NCI-H1105 (cell line): ENCODE data around the gene E2F6.

ENCODE experiments used
- DNase-seq: peaks from one replicate; lab custom pipeline; 2025; lab: John Stamatoyannopoulos, UW

The E2F6 gene

DNA sequence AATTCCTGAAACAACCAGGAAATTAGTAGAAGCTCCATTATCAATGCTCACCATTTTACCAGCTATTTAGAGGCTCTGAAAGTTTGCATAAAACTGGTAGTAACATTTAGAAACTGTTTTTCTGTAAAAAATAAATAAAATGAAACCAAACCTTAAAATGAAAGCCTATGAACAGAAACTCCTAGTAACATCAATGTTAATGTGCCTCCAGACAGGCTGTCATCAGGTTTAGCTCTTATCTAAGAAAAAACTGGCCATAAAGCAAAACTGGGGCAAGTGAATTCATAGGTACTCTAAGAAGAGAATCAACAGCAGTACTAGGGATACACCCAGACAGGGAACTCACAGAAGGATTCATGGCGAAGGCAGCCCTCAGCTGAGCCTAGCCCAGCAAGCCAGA, 8.0 kb downstream of the E2F6 start:
- DNase-seq: no peak

DNA sequence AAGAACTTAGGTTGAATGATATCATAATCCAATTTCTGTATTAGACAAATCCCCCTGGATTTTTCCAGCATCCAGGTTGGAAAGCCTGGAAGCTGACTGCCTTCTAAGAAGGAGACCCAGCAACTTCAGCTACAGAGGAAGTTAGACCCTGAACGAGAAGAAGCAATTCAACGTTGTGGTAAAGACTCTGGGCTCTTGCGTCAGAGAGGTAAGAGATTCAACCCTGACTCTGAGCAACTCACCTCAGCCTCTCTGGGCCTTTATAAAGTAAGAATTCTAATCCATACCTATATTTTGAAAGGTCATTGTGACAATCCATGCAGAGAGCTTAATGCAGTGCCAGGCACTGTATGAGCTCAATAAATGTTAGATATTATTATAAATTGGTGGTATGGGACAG, 9.7 kb downstream of the E2F6 start:
- DNase-seq: no peak

DNA sequence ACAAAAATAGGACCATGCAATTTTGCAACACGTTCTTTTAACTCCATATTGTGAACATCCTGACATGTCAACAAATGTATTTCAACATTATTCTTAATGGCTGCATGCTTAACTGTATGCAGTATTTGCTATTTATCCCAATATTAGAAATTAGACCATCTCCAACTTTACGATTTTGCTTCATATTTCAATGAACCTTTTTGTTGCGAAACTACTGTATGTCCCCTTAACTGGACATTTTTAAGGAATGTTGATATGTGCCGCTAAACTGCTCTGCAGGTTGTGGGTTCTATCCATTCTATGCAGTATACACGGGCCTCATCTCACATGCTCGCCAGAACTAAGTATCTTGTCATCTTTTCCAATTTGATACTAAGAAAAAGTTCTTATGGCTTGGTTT, 11.1 kb downstream of the E2F6 start:
- no peak for DNase-seq

DNA sequence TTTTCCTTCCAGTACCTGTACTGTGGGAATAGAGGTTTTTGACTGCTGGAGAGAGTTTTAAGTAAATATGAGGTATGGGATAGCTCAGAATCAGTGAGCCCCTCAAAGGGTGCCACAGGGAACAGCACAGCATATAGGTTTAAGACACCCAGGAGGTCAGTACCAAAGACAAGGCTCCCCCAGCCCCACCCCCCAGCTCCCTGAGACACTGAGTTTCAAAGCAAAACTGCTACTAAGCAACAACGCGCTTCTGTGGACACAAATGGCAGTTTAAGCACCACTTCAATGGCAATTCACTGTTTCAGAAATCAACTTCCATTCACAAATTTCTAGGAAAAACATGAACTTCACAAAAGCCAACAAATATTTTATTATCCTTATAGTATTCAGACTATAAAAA, 15.2 kb downstream of the E2F6 start:
- no peak for DNase-seq

DNA sequence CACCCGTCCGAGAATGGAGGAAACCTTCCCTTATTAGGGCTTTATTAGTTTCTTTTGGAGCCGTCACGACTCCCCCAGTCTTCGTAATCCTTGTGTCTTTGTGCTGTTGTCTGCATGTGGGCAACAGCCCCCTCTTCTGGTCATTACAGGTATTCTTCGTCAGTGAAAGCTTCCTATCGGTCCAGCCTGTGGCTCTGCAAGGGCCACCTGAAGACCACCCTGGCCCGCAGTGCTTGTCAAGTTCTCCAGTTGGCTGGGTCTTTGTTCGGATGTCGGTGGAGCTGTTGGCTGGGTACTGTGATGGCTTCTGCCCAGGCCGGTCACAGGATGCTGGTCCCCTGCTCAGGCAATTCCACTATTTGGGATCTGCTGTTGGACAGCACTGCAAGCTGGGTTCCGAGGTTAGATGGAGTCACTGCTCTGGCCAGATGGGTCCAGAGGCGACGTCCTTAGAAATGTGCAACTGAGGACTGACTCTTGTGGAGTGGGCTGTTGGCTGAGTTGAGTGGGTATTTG, 19.2 kb downstream of the E2F6 start:
- peak; percentile 1 for DNase-seq

DNA sequence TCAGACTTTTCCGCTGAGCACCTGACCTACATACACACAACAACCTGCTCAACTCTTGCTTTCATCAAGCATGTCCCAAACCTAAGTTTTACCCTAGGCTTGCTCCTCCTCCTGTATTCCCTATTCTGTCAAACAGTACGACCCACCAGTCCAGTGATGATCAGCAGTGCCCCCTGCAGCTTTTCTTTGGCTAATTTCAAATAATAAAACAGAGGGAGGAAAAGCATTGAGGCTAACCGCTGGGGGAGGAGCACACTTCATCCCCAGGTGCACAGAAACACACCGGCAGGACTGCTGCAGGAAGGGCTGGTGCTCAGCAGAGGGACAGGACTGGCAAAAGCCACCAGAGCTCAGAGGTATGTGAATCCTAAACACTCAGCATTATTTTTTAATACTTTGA, 21.2 kb downstream of the E2F6 start:
- no peak for DNase-seq

DNA sequence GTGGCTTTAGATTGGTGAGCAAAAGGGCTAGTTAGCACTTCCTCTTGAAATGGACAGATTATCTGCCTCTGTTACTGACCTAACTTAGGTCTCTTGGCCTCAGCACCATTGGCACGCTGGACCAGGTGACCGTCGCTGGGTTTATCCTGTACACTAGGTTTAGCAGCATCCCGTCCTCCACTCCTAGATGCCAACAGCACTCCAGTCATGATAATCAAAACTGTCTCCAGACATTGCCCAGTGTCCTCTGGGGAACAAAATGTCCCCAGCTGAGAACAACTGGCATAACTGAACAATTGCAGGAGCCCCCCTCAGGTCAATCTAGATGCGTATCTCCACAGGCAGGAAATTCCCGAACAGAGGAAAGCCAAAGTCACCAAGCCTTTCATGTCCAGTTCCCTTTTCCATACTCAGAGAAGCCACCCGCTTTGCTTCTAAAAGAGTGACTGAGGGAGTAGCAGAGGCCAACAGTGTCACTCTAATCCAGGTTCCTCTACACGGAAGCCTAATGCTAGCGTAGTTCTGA, 27.3 kb downstream of the E2F6 start:
- DNase-seq: no peak

DNA sequence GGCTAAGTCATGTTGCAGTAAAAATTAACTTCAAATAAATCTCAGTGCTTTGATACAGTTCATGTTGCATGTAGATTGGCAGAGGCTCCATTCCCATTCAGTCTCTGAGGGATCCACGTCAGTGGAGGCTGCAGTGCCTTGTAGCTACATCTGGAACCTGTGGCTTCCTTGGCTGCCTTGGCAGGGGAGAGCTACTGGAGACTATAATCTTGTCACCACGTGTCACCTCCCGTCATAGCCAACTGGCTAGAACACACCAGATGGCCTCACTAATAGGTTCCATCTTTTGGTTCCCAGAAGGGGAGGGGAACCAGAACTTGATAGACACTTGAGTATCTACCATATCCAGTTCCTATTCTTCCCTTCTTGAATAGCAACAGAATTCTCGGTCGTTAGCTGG, 28.4 kb downstream of the E2F6 start:
- no peak for DNase-seq

DNA sequence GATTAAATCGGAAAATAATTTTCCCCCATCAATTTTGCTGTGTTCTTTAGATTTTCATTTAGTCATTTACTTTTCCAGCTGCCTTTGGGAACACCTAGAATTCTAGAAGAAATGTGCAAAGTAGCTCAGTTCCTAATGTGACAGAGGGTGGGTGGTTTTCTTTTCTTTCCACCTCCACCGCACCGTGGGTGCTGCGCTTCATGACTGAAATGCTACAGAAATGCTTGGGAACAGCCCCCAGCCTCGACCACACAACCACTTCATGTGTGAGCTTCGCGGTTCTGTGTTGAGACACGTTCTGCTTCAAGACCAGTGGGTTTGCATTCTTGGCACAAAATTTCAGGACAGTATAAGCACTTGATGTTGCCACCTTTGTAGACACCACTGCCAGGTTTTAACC, 30.9 kb downstream of the E2F6 start:
- DNase-seq: no peak

DNA sequence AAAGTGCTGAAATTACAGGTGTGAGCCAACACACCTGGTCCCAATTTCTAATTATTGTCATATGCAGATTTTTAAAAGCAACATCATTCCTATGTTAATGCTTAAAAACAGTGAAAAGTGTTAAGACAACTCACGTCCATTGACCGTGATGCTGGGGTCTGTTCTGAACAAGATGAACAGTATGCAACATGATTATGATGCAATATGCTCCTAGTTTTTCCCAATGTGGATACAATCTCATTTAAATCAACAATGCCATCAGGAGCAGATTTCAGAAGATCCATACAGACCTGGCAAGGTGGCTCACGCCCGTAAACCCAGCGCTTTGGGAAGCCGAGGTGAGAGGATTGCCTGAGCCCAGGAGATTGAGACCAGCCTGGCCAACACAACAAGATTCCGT, 31.5 kb downstream of the E2F6 start:
- no peak for DNase-seq

DNA sequence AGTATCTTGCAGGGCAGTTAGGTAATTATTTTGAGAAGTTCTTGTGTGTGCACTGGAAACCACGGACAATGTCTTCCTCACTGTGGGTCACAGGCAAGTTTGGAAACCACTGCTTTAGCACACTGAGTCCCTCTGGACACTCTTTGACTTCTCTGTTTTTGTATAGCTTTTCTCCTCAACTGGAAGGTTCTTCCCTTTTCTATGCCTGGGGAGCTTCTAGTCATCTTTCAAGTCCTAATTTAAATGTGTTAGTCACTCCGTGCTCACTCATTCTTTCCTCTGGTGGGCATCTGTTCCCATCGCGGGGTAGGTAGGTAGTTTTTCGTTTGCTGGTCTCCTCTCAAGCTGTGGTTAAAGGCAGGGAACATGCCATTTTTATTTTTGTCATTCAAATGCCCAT, 32.1 kb downstream of the E2F6 start:
- DNase-seq: no peak

DNA sequence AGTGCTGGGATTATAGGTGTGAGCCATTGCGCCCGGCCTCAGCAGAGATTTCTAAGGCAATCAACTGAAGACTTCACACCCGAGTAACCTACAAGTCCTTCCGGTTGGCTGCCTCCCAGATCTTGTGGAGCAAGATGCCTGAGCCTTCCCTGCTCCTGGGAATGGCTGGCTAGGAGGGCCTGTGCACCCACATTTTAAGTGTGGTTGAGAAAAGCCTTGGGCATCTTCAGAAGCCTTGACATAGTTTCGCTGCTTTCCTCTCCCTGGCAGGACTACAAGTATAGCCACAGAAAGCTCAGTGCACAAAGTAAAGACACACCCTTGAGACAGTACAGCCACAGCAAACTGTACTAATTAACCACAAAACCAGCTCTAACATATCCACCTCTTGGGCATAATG, 35.2 kb downstream of the E2F6 start:
- DNase-seq: no peak

DNA sequence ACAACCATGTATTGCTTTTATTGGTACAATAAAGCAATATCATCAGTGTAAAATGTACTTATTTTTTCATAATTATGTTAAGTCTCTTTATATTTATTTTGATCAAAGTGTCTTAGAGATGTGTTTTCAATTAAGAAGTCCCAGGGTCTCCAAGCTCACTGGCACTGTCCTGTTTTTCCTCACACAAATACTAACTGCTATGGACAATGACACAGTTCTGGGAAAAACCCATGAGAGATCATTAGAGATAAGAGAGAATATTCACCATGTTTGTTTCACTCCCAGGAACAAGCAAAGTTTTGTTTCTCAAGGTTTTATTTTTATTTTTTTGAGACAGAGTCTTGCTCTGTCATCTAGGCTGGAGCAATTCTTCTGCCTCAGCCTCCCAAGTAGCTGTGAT, 38.7 kb downstream of the E2F6 start:
- no peak for DNase-seq

DNA sequence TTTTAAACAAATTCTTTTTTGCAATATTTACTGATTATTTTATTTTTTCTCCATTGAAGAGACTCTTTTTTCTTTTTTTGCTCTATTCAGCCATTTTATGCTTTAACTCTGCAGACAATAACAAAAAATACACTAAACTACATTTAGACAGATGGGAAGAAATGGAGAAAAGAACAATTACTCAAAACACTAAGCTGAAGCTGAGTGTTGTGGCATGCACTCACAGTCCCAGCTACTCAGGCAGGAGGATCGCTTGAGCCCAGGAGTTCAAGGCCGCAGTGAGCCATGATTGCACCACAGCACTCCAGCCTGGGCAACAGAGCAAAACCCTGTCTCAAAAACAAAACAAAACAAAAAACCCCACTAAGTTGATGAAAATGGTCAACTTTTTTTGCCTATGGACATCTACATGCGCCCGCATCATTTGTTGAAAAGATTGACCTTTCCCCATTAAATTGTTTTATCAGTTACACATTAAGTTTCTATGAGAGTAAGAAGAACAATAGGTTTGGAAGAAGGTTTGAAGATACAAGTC, 43.0 kb downstream of the E2F6 start:
- DNase-seq: no peak

DNA sequence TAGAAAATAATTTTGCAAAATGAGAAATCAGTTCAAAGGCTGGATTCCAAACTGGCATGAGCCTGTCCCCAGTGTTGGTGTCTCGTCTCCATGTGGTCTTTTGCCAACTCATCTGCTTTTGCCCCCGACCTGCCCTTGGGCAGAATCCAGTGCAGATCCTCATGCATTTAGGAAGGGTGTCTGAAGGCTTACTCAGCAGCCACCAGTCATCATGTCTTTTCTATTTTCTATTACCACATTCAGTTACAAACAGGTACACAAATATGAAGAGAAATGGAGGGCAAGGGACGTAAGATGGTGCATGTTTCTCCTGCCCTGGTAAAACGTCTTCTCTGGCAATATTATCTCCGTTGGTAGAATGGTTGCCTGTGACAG, 43.5 kb downstream of the E2F6 start:
- DNase-seq: no peak

DNA sequence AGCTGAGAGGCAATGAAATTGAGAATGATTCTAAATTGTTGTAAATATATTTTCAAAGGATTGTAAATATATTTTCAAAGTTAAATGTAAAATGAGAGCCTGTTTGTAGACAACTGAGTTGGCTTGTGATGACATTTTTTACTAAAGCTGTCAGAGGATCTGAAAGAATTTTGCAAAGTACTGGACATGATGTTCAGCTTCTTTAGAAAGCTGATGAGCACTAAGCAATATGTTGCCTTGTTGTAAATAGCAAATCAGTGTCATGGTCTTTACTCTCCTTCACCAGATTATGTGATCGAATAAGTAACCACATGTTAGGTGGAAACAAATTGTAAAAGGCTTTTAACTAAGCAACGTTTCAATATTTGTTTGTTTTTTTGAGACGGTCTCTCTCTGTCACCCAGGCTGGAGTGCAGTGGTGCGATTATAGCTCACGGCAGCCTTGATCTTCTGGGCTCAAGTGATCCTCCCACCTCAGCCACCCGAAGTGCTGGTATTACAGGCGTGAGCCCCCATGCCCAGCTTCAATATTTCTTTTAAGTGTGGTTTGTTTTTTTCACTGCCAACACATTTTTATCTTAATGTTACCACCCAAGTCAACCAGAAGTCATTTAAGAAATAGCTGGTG, 44.0 kb downstream of the E2F6 start:
- no peak for DNase-seq

DNA sequence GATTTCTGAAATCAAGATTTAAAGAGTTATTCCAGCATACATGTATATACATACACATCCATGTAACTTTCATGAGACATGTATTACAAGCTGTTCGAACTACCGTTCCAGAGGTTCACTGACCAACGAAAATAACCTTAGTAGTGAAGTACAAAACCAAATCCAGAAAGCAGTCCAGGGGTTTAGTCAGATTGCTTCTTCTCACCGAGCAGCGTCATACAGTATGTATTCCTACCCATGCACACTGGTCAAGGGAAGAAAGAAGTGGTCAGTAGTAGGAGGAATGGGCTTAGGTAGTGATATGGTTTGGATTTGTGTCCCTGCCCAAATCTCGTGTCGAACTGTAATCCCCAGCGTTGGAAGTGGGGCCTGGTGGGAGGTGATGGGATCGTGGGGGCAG, 45.3 kb downstream of the E2F6 start:
- no peak for DNase-seq

DNA sequence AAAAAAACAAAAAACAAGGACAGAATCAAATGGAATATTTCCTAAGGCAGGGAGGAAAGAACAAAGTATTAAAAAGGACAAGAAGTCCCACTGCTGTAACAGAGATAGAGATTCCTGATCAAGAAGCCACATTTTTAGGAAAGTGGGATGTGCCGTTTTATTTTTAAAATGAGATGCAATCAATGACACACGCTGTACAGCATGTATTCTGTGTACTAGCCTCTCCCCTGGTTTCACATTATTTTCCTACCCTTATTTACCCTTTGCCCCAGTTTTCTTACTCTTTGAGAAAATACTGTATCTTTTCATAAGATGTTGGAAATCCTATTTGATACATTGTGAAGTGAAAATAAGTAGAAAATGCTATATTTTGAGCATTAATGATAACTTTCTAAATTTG, 45.8 kb downstream of the E2F6 start:
- no peak for DNase-seq

DNA sequence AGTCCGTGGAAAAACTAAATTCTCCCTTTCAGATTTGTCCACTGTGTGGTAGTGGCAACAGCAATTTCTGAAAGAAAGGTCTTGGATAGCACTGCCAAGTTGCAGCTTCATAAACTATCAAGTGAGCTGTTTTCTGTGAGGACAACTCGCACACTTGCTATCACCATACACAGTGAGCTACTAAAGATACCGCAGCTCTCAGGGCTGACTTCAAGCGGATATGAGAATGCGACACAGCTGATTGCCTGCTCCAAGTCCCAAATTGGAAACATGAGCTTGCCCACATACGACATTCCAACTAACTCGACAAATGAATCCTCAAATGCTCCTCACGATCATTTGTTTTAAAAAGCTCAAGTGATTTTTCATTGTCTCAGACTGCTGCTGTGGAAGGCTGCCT, 46.2 kb downstream of the E2F6 start:
- DNase-seq: no peak

DNA sequence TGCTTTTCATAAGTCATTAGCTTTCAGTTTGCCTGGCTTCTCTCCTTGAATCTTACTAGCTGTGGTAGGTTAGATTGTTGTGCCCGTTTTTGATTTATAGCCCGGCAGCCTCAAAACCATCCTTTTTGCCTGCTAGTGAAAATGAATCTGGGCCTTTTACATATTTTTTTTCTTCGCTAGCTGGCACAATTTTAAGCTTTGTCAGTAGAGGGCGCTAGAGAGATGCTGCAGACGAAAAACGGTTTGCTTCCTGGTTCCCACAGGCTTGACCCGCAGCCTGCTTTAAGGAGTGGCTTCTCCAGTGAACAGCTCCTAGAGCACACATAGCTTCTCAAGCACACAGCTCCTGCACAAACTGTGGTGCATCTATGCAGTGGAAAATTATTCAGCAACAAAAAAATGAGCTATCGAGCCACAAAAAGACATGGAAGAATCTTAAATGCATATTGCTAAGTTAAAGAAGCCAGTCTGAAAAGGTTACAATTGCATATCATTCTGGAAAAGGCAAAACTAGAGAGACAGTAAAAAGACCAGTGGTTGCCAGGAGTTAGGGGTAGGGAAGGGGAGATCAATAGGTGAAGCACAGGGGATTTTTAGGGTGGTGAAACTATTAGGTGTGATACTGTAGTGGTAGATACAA, 47.9 kb downstream of the E2F6 start:
- DNase-seq: no peak

DNA sequence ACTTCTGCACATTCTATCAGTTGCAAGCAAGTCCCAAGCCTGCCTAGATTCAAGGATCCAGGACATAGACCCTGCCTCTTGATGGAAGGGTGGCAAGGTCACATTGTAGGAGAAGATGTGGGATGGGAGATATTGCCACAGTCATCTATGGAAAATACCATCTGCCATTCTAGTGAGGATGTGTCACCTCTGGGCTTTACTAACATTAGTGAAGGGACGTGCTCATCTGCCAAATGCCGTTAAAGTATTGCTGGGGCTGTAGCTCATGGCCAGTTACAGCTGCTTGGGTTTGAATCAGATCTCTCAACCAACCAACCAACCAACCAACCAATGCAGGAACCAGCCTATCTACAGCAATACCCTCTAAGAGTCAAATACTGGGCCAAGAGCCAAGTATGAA, 49.0 kb downstream of the E2F6 start:
- no peak for DNase-seq

DNA sequence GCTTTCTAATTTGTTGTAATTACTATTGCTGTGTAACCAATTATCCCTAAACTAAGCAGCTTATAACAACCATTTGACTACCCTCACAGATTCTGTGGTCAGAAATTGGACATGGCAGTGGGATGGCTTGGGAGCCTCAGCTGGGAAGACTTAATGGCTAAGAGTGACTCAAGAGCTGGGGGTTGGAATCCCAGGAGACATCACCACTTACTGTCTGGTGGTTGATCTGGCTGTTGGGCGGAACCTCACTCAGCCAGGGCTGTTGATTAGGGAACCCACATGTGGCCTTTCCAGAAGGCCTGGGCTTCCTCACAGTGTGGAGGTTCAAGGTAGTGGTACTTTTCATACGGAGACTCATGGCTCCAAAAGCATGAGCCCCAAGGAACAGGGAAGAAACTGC, 49.8 kb downstream of the E2F6 start:
- no peak for DNase-seq

DNA sequence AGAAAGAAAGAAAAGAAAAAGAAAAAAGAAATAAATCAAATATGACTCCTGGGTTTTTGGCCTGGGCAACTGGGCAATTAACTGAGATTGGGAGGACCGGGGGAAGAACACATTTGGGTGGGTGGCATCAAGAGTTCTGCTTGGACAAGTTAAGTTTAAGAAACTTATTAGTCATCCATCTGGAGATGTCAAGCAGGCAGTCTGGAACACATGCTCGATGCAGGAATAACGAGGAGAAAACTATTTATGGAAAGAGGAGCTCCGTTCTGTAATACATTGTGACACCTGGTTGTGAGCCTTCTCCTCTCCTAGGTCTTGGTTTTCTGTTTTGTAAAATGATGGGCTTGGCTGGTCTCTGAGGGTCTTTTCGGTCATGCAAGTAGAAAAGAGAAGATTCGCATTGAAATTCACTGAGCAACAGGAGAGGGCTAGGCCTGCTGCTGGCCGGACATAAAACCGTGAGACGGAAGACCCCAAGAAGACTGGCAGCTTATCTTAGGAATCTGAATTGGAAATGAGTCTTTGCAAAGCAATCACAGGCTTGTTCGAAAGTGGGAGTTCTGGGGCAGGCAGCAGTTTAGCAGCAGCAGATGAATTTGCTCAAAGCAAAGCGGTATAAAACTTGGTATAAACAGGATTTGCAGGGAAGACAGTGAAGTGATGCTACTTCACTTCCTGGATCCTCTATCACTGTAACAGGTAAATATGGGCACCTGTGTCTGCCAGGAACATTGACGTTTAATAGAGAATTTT, 51.4 kb downstream of the E2F6 start:
- no peak for DNase-seq
